IMR-90 (cell line): Measurements from ENCODE around the gene MPL. TPM values are rescaled to one million over a fixed set of nuclear protein-coding genes. Genes with fewer than 3 reads are reported as not detected.

Experiments used
- microRNA-seq, 2 experiments: library from miRNA; stranded (forward) in 1 of 2; unstranded in 1 of 2; fragments of 10-50 nt in 1 of 2; fragments of <30 nt in 1 of 2; gene quantifications in 1 of 2; microRNA quantifications in 1 of 2; one replicate each; pipeline versions ENCODE3 to v1.1.0; 2013 to 2020; ENCODE audit not compliant: insufficient read depth in 1 of 2, insufficient read length in 1 of 2, unreplicated experiment in 1 of 2
- polyA plus RNA-seq, 3 experiments: library from polyadenylated mRNA; depleted of rRNA; stranded (reverse); fragments of >200 nt; gene quantifications; 2 replicates each; pipeline ENCODE4 v1.2.3, GENCODE V29; 2012; ENCODE audit warnings: low replicate concordance in 1 of 3
- total RNA-seq: library from RNA; depleted of rRNA; stranded (reverse); fragments of >200 nt; gene quantifications from 2 replicates; pipeline ENCODE4 v1.2.3, GENCODE V29; 2012; rRNA removed

MPL gene
- total and polyA plus RNA-seq, 2 of the 4 experiments (the other 2 are of a cell fraction): 0.12 TPM; not detected in 1

Small RNAs within 50 kb of the gene (microRNA-seq; reads per million reads assigned to microRNA genes)
- gene MIR6734 (ENCODE audit: unreplicated experiment): 2.9 reads per million

Other genes with a start within 250 kb of the MPL start
- gene EBNA1BP2, start 165.5 kb upstream of the MPL start, total RNA-seq: 135 and 173 TPM in 2 replicates
- gene EBNA1BP2, start 165.5 kb upstream of the MPL start, polyA plus RNA-seq (2012; rRNA removed): 79.0 and 82.8 TPM in 2 replicates
- 0.28 and 0.36 TPM in 2 replicates for gene CFAP57, start 165.5 kb upstream of the MPL start, total RNA-seq
- gene CFAP57, start 165.5 kb upstream of the MPL start, polyA plus RNA-seq (2012; rRNA removed): 0.19 and 0.29 TPM in 2 replicates
- under 0.01 TPM in 1 of 2 replicates, not detected in the other for gene TMEM125, start 67.8 kb upstream of the MPL start, total RNA-seq
- gene TMEM125, start 67.8 kb upstream of the MPL start, polyA plus RNA-seq (2012; rRNA removed): 0.03 and 0.10 TPM in 2 replicates
- not detected in 2 replicates for gene C1orf210, start 52.2 kb upstream of the MPL start, total RNA-seq
- gene C1orf210, start 52.2 kb upstream of the MPL start, polyA plus RNA-seq (2012; rRNA removed): not detected in 2 replicates
- gene TIE1, start 36.8 kb upstream of the MPL start, total RNA-seq: 2.3 and 3.3 TPM in 2 replicates
- gene TIE1, start 36.8 kb upstream of the MPL start, polyA plus RNA-seq (2012; rRNA removed): 7.5 and 8.5 TPM in 2 replicates
- gene CDC20, start 21.2 kb downstream of the MPL start, total RNA-seq: 78.0 and 103 TPM in 2 replicates
- gene CDC20, start 21.2 kb downstream of the MPL start, polyA plus RNA-seq (2012; rRNA removed): 107 and 115 TPM in 2 replicates
- 66.4 and 88.9 TPM in 2 replicates for gene ELOVL1, start 30.2 kb downstream of the MPL start, total RNA-seq
- gene ELOVL1, start 30.2 kb downstream of the MPL start, polyA plus RNA-seq (2012; rRNA removed): 203 and 211 TPM in 2 replicates
- 114 and 120 TPM in 2 replicates for gene MED8, start 52.0 kb downstream of the MPL start, total RNA-seq
- 53.7 and 61.1 TPM in 2 replicates for gene MED8, start 52.0 kb downstream of the MPL start, polyA plus RNA-seq (2012; rRNA removed)
- gene SZT2, start 52.1 kb downstream of the MPL start, total RNA-seq: 9.5 and 9.7 TPM in 2 replicates
- gene SZT2, start 52.1 kb downstream of the MPL start, polyA plus RNA-seq (2012; rRNA removed): 14.3 and 15.7 TPM in 2 replicates
- 21.5 and 25.0 TPM in 2 replicates for gene HYI, start 116.1 kb downstream of the MPL start, total RNA-seq
- 53.7 and 66.7 TPM in 2 replicates for gene HYI, start 116.1 kb downstream of the MPL start, polyA plus RNA-seq (2012; rRNA removed)
- 25.8 and 27.8 TPM in 2 replicates for gene PTPRF, start 193.1 kb downstream of the MPL start, total RNA-seq
- gene PTPRF, start 193.1 kb downstream of the MPL start, polyA plus RNA-seq (2012; rRNA removed): 92.3 and 103 TPM in 2 replicates